Measurements from ENCODE around the gene PTRH2.
"Not testable (repeated sequence)": the region's sequence is repeated elsewhere in the genome, so short reads cannot be mapped to it uniquely, and the experiment has no call there.

Gene PTRH2

GRCh38 chr17:59707149-59707970 is at the start of gene PTRH2, which contains the start of gene VMP1:
PTRH2 (minus strand) TSS chr17:59707430; CDS start chr17:59697978, 9,452 bp downstream.
VMP1 (plus strand) TSS chr17:59707654; CDS start chr17:59731447, 23,793 bp downstream.
- DNase-seq (peak; percentile 94), ATAC-seq (peak; percentile 100)

- ATAC-seq: no peak
These were observed 49.1 kb upstream of the PTRH2 start for GRCh38 chr17:59756236-59756818.

DNA sequence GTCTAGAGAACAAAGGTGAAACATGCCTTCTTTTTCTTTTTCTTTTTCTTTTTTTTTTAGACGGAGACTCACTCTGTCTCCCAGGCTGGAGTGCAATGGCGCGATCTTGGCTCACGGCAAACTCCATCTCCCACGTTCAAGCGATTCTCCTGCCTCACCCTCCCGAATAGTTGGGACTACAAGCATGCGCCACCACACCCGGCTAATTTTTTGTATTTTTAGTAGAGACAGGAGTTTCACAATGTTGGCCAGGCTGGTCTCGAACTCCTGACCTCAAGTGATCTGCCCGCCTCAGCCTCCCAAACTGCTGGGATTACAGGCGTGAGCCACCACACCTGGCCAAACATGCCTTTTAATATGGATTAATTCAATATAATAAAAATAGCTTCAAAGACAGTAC is 47.8 kb upstream of the PTRH2 start:
- DNase-seq: not testable (repeated sequence)

More at GRCh38 chr17:59756236-59756818, 49.1 kb upstream of the PTRH2 start:
- DNase-seq: no peak

GRCh38 chr17:59754552-59754951 is 47.3 kb upstream of the PTRH2 start:
- peak; percentile 86 for ATAC-seq
- DNase-seq: no peak

More for the DNA sequence above, 47.8 kb upstream of the PTRH2 start:
- ATAC-seq: not testable (repeated sequence)

GRCh38 chr17:59753522-59754467 is 46.6 kb upstream of the PTRH2 start:
- DNase-seq: no peak

DNA sequence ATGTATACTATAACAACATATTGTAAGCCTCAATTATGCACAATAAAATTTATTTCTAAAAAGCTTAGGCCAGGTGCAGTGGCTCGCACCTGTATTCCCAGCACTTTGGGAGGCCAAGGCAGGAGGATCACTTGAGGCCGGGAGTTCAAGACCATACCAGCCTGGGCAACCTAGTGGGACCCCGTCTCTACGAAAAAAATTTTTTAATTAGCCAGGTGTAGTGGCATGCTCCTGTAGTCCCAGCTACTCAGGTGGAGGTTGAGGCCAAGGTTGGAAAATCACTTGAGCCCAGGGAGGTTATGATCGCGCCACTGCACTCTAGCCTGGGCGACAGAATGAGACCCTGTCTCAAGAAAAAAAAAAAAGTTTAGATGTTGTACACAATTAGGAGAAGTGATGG is 45.7 kb upstream of the PTRH2 start:
- DNase-seq: no peak
- ATAC-seq: no peak

More at GRCh38 chr17:59753522-59754467, 46.6 kb upstream of the PTRH2 start:
- ATAC-seq: peak; percentile 59

GRCh38 chr17:59752446-59752845 is 45.2 kb upstream of the PTRH2 start:
- DNase-seq (no peak), ATAC-seq (no peak)

- ATAC-seq (peak; percentile 29), DNase-seq (no peak)
These were observed 44.8 kb upstream of the PTRH2 start for GRCh38 chr17:59751955-59752413.

GRCh38 chr17:59748591-59748990 is 41.4 kb upstream of the PTRH2 start:
- ATAC-seq: no peak
- DNase-seq: no peak

GRCh38 chr17:59746849-59747445 is 39.7 kb upstream of the PTRH2 start:
- ATAC-seq (no peak), DNase-seq (no peak)

- ATAC-seq (no peak), DNase-seq (no peak)
These were observed 37.8 kb upstream of the PTRH2 start for GRCh38 chr17:59745040-59745439.

- DNase-seq: no peak
These were observed 36.6 kb upstream of the PTRH2 start for GRCh38 chr17:59743842-59744241.

GRCh38 chr17:59737324-59737723 is 30.1 kb upstream of the PTRH2 start:
- ATAC-seq: no peak

More at GRCh38 chr17:59743842-59744241, 36.6 kb upstream of the PTRH2 start:
- no peak for ATAC-seq

GRCh38 chr17:59734226-59734625 is 27.0 kb upstream of the PTRH2 start:
- ATAC-seq (no peak), DNase-seq (no peak)

More at GRCh38 chr17:59737324-59737723, 30.1 kb upstream of the PTRH2 start:
- DNase-seq: no peak

- DNase-seq: no peak
- no peak for ATAC-seq
These were observed 26.5 kb upstream of the PTRH2 start for GRCh38 chr17:59733697-59734096.

DNA sequence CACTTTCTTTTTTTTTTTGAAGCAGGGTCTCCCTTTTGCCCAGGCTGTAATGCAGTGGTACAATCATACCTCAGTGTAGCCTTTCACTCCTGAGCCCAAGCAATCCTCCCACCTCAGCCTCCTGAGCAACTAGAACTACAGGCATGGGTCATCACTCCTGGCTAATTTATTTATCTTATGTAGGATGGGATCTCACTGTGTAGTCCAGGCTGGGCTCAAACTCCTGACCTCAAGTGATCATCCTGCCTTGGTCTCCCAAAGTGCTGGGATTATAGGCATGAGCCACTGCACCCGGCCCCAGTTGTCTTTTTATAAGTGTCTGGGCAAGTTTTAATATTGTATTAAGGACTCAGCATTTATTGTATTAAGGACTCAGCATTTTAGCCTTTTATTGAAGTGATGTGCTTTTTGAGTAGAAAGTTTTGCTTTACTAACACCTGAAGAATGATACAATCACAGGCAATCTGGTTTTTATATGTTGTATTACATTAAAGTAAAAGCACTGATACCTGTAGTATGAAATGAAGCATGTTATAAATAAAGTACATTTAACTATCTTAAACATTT is 23.1 kb upstream of the PTRH2 start:
- DNase-seq (no peak), ATAC-seq (no peak)

DNA sequence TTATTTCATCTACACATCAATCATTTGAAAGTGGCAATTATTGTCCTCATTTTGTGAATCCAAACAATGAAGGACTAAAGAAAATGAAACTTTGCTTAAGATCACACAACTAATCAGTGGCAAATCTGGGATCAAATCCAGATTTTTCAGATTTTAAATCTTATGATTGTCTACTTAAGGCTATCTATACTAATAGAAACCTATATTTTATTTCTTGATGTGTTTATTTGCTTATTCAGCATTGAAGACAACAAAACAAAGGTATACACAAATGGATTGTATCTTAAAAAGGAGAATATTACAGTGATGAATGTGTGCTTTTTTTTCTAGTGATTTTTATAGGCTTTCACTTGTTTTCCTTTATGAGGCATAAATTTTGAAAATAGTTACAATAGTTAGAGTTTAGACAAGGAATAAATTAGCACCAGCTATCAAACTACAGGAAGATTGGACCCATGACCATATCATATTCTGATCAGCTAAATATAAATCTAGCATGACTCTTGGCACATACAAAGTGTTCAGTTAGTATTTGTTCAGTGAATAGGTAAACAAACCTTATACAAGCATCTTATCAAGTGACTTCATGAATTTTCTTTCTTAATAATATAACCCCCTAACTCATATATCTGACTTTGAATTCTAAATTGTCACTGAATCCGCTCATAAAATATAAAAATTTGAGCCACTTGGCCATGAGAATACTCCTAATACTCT is 20.7 kb upstream of the PTRH2 start:
- no peak for DNase-seq
- ATAC-seq: no peak

- DNase-seq (no peak), ATAC-seq (no peak)
These were observed 18.5 kb upstream of the PTRH2 start for GRCh38 chr17:59725691-59726090.

GRCh38 chr17:59723607-59724006 is 16.4 kb upstream of the PTRH2 start:
- ATAC-seq: no peak

GRCh38 chr17:59723041-59723440 is 15.8 kb upstream of the PTRH2 start:
- no peak for ATAC-seq

More at GRCh38 chr17:59723607-59724006, 16.4 kb upstream of the PTRH2 start:
- DNase-seq: no peak

GRCh38 chr17:59722623-59723022 is 15.4 kb upstream of the PTRH2 start:
- ATAC-seq (no peak), DNase-seq (no peak)

More at GRCh38 chr17:59723041-59723440, 15.8 kb upstream of the PTRH2 start:
- no peak for DNase-seq

Measured in stimulated activated naive CD8-positive, alpha-beta T cell treated with anti-CD3 and anti-CD28 coated beads, Interleukin-15, Interleukin-2, amounts not matched to agents 100 U/mL and 50 U/mL, for 24 hours (primary cell).